HFFc6 (cell line): ENCODE results near the gene PFKP. TPM values are rescaled to one million over a fixed set of nuclear protein-coding genes. Genes with fewer than 3 reads are reported as not detected.
"Not testable (repeated sequence)": the region's sequence is repeated elsewhere in the genome, so short reads cannot be mapped to it uniquely, and the experiment has no call there.

Experiments
- DNase-seq: peaks from one replicate; pipeline ENCODE4 v3.0.0-alpha.2; 2018
- H3K27ac Mint-ChIP-seq: 2 replicates; pipeline ENCODE4 v1.8.0; 2020; ENCODE audit warnings: mild to moderate bottlenecking, mixed read lengths
- H3K27me3 Mint-ChIP-seq: 2 replicates; pipeline ENCODE4 v1.8.0; 2021; ENCODE audit warnings: mild to moderate bottlenecking, moderate library complexity, mixed read lengths; ENCODE audit not compliant: insufficient read depth
- H3K36me3 Mint-ChIP-seq: 2 replicates; pipeline ENCODE4 v1.8.0; 2021; ENCODE audit warnings: low read depth, mixed read lengths
- H3K4me1 Mint-ChIP-seq: 2 replicates; pipeline ENCODE4 v1.8.0; 2020; ENCODE audit warnings: low read depth, mixed read lengths
- H3K4me3 Mint-ChIP-seq: 2 replicates; pipeline ENCODE4 v1.8.0; 2020; ENCODE audit warnings: mild to moderate bottlenecking, moderate library complexity, mixed read lengths
- H3K9me3 Mint-ChIP-seq: 2 replicates; pipeline ENCODE4 v1.8.0; 2020; ENCODE audit warnings: mild to moderate bottlenecking, mixed read lengths
- total RNA-seq, 6 experiments: library from RNA; stranded (reverse); fragmentation: NEBNext Ultra II Directional; extraction: Animal tissue kit (Norgen Biotek cat#: 25700); gene quantifications; 2 replicates in 1 of 6; 3 replicates in 5 of 6; pipeline ENCODE4 v1.2.3, GENCODE V29; 2021
- TF ChIP-seq, protein P1 (sequence below): fragments of 200-600 bp; sonication (generic); IDR thresholded peaks from 2 replicates; pipeline ENCODE4 v1.5.0; 2021; ENCODE audit warnings: antibody characterized with exemption, mild to moderate bottlenecking

PFKP gene
- total RNA-seq, 6 experiments from 2014 or later, result 131 to 173 (median 161) TPM

DNA sequence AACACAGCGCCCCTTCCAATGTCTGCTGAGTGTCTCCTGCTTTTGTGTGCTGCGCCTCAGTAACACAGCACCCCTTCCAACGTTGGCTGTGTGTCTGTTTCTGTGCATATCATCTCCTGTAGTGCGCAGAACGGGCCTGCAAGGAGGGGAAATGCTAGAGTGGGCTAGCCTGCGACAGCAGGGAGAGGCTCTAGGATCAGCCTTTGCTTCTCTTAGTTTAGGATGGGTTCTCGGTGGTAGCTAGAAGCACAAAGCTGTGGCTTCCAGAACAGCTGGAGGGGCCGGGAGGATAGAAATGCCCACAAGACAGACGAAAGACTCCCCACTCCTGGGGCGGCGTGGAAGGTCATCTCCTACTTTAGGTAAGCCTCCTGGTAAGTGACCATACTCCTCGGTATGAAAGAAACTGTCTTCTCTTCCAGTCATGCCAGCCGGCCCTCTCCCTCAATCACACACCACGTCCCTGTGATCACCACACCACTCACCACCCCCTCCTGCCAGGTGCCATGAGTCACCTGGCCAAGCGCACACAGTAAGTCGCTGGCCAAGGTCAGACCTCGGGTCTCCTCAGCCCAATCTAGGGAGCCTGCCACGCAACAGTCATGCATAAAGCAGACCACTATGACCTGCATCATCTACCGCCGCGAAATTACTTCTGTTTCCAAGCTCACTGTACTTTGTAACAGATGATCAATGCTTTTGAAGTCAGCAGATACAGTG lies 100.4 kb downstream of the PFKP start:
- TF ChIP-seq, protein P1, sequence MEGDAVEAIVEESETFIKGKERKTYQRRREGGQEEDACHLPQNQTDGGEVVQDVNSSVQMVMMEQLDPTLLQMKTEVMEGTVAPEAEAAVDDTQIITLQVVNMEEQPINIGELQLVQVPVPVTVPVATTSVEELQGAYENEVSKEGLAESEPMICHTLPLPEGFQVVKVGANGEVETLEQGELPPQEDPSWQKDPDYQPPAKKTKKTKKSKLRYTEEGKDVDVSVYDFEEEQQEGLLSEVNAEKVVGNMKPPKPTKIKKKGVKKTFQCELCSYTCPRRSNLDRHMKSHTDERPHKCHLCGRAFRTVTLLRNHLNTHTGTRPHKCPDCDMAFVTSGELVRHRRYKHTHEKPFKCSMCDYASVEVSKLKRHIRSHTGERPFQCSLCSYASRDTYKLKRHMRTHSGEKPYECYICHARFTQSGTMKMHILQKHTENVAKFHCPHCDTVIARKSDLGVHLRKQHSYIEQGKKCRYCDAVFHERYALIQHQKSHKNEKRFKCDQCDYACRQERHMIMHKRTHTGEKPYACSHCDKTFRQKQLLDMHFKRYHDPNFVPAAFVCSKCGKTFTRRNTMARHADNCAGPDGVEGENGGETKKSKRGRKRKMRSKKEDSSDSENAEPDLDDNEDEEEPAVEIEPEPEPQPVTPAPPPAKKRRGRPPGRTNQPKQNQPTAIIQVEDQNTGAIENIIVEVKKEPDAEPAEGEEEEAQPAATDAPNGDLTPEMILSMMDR, result no peak
- H3K4me1 Mint-ChIP-seq, result peaks cover 5% of the 10 kb centered on the region; the same call in 1 of the 2 replicates
- H3K4me3 Mint-ChIP-seq, result no peak overlapping the region
- H3K27ac Mint-ChIP-seq, result no peak overlapping the region
- peaks cover 2% of the 10 kb centered on the region for H3K27me3 Mint-ChIP-seq
- DNase-seq, result no peak
- H3K9me3 Mint-ChIP-seq, result no peaks in the 10 kb centered on the region
- H3K36me3 Mint-ChIP-seq, result peaks cover 39% of the 10 kb centered on the region

- Mint-ChIP-seq H3K9me3 (no peaks in the 10 kb centered on the region), H3K27ac (no peak overlapping the region), H3K4me1 (peaks cover 11% of the 10 kb centered on the region; the same call in 1 of the 2 replicates), H3K4me3 (no peak overlapping the region), H3K27me3 (peaks cover 2% of the 10 kb centered on the region), H3K36me3 (peaks cover 26% of the 10 kb centered on the region)
- TF ChIP-seq, protein P1, result no peak
- no peak for DNase-seq
These were observed 101.9 kb downstream of the PFKP start for GRCh38 chr10:3169271-3169670.

DNA sequence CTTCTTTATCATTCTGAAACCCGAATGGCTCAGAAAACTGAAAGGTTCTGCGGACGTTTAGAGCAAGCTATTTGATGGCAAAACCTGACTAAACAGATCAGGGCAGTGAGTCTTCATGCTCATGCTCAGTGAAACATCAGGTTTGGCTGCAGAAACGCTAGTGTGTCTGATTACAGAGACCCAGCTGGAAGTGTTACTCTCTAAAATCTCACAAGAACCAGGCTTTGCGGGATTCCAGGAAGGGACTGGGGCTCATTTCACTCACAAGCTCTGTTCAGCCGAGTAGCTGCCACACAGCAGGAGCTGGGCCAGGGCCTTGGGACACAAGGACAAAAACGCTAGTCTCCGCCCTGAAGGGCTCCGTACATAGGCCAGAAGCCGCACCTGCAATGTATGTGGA lies 102.3 kb downstream of the PFKP start:
- Mint-ChIP-seq H3K36me3 (peaks cover 26% of the 10 kb centered on the region), H3K4me1 (peaks cover 11% of the 10 kb centered on the region; the same call in 1 of the 2 replicates), H3K27ac (no peak overlapping the region), H3K9me3 (no peaks in the 10 kb centered on the region), H3K4me3 (no peak overlapping the region), H3K27me3 (peaks cover 2% of the 10 kb centered on the region)
- DNase-seq, result no peak
- TF ChIP-seq, protein P1, result no peak

GRCh38 chr10:3171488-3171887 lies 104.1 kb downstream of the PFKP start:
- Mint-ChIP-seq H3K4me3 (peak overlapping the region; percentile 92), H3K27ac (peak overlapping the region; percentile 95), H3K36me3 (peaks cover 14% of the 10 kb centered on the region), H3K4me1 (peaks cover 11% of the 10 kb centered on the region; the same call in 1 of the 2 replicates)
- not testable (repeated sequence) for H3K27me3 Mint-ChIP-seq, DNase-seq, H3K9me3 Mint-ChIP-seq

GRCh38 chr10:3172081-3172445 lies 104.7 kb downstream of the PFKP start:
- H3K27me3 Mint-ChIP-seq, result peaks cover 2% of the 10 kb centered on the region
- TF ChIP-seq, protein P1, result no peak
- H3K36me3 Mint-ChIP-seq, result peaks cover 11% of the 10 kb centered on the region
- H3K9me3 Mint-ChIP-seq, result no peaks in the 10 kb centered on the region
- H3K27ac Mint-ChIP-seq, result peak overlapping the region; percentile 95
- DNase-seq, result peak; percentile 71
- peaks cover 11% of the 10 kb centered on the region; the same call in 1 of the 2 replicates for H3K4me1 Mint-ChIP-seq
- H3K4me3 Mint-ChIP-seq, result peak overlapping the region; percentile 92

GRCh38 chr10:3172446-3173170 lies 105.3 kb downstream of the PFKP start, which contains the start of gene PITRM1:
Gene PITRM1, minus strand, starts transcription at chr10:3172782. Its CDS starts 10 bp downstream, at chr10:3172772.
- Mint-ChIP-seq H3K27me3 (peaks cover 2% of the 10 kb centered on the region), H3K4me3 (peak within 1 kb of the TSS; percentile 92), H3K36me3 (peaks cover 9% of the 10 kb centered on the region), H3K9me3 (no peaks in the 10 kb centered on the region), H3K27ac (peak within 1 kb of the TSS; percentile 95), H3K4me1 (peaks cover 11% of the 10 kb centered on the region; the same call in 1 of the 2 replicates)
- TF ChIP-seq, protein P1, result no peak
- DNase-seq, result peak; percentile 99
